ENCODE measurements around the gene FARS2. TPM values are rescaled to one million over a fixed set of nuclear protein-coding genes. Genes with fewer than 3 reads are reported as not detected.
A peak's percentile ranks its signal among the peaks of the same experiment; 100 is the strongest.
"Not testable (repeated sequence)": the region's sequence is repeated elsewhere in the genome, so short reads cannot be mapped to it uniquely, and the experiment has no call there.

Gene FARS2
- total RNA-seq, 1 donor from 2014 or later, result 27.4 TPM

- DNase-seq (ENCODE audit: low spot score), result no peak
These were observed 403.9 kb downstream of the FARS2 start for GRCh38 chr6:5665173-5665572.

- DNase-seq (ENCODE audit: low spot score), result no peak
These were observed 404.4 kb downstream of the FARS2 start for GRCh38 chr6:5665667-5666066.

- DNase-seq (ENCODE audit: low spot score), result no peak
These were observed 405.4 kb downstream of the FARS2 start for GRCh38 chr6:5666695-5667094.

- no peak for DNase-seq (ENCODE audit: low spot score)
These were observed 406.4 kb downstream of the FARS2 start for GRCh38 chr6:5667737-5668136.

GRCh38 chr6:5670381-5670780, 409.1 kb downstream of the FARS2 start:
- no peak for DNase-seq (ENCODE audit: low spot score)

- DNase-seq (ENCODE audit: low spot score), result no peak
These were observed 409.7 kb downstream of the FARS2 start for GRCh38 chr6:5670811-5671561.

GRCh38 chr6:5671601-5672559, 410.6 kb downstream of the FARS2 start:
- DNase-seq (ENCODE audit: low spot score), result no peak

- peak; percentile 62 for DNase-seq (ENCODE audit: low spot score)
These were observed 411.3 kb downstream of the FARS2 start for GRCh38 chr6:5672581-5673011.

- no peak for DNase-seq (ENCODE audit: low spot score)
These were observed 411.9 kb downstream of the FARS2 start for GRCh38 chr6:5673019-5673790.

- DNase-seq (ENCODE audit: low spot score), result no peak
These were observed 412.8 kb downstream of the FARS2 start for GRCh38 chr6:5674141-5674540.

GRCh38 chr6:5674721-5675120, 413.4 kb downstream of the FARS2 start:
- no peak for DNase-seq (ENCODE audit: low spot score)

- no peak for DNase-seq (ENCODE audit: low spot score)
These were observed 415.4 kb downstream of the FARS2 start for GRCh38 chr6:5676701-5677100.

- no peak for DNase-seq (ENCODE audit: low spot score)
These were observed 416.1 kb downstream of the FARS2 start for GRCh38 chr6:5677219-5678000.

GRCh38 chr6:5679270-5679669, 418.0 kb downstream of the FARS2 start:
- no peak for DNase-seq (ENCODE audit: low spot score)

- no peak for DNase-seq (ENCODE audit: low spot score)
These were observed 418.4 kb downstream of the FARS2 start for GRCh38 chr6:5679691-5680090.

GRCh38 chr6:5680095-5680494, 418.8 kb downstream of the FARS2 start:
- no peak for DNase-seq (ENCODE audit: low spot score)

GRCh38 chr6:5681480-5681879, 420.2 kb downstream of the FARS2 start:
- DNase-seq (ENCODE audit: low spot score), result no peak

GRCh38 chr6:5682530-5682929, 421.2 kb downstream of the FARS2 start:
- DNase-seq (ENCODE audit: low spot score), result no peak

- not testable (repeated sequence) for DNase-seq (ENCODE audit: low spot score)
These were observed 422.4 kb downstream of the FARS2 start for GRCh38 chr6:5683747-5684146.

GRCh38 chr6:5684320-5685053, 423.2 kb downstream of the FARS2 start:
- DNase-seq (ENCODE audit: low spot score), result no peak
